ENCODE measurements around the gene TESK2. TPM values are rescaled to one million over a fixed set of nuclear protein-coding genes. Genes with fewer than 3 reads are reported as not detected.
"Not testable (repeated sequence)": the region's sequence is repeated elsewhere in the genome, so short reads cannot be mapped to it uniquely, and the experiment has no call there.

TESK2 gene
- total RNA-seq, 4 donors from 2014 or later: 1.4 to 4.3 (median 3.7) TPM

DNA sequence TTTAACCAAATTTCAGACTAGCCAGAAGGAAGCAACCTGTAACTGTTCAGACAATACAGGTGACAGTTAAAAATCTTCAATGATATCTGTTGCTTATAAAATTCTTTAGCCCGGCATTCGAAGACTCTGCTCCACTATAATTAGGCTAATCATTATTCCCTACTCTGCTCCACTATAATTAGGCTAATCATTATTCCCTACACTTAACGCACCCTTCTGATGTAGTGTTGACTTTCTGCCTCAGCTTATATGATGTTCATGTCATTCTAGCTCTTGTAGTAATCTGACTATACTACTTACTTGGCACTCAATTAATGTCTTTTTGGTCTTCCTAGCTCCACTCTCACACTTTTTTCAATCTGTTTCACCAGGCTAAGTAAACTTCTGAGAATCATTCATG is 13.3 kb downstream of the TESK2 start:
- no peak for ATAC-seq (ENCODE audit: low FRiP score)
- DNase-seq (ENCODE audit: low spot score): no peak
- TF ChIP-seq, protein P1, sequence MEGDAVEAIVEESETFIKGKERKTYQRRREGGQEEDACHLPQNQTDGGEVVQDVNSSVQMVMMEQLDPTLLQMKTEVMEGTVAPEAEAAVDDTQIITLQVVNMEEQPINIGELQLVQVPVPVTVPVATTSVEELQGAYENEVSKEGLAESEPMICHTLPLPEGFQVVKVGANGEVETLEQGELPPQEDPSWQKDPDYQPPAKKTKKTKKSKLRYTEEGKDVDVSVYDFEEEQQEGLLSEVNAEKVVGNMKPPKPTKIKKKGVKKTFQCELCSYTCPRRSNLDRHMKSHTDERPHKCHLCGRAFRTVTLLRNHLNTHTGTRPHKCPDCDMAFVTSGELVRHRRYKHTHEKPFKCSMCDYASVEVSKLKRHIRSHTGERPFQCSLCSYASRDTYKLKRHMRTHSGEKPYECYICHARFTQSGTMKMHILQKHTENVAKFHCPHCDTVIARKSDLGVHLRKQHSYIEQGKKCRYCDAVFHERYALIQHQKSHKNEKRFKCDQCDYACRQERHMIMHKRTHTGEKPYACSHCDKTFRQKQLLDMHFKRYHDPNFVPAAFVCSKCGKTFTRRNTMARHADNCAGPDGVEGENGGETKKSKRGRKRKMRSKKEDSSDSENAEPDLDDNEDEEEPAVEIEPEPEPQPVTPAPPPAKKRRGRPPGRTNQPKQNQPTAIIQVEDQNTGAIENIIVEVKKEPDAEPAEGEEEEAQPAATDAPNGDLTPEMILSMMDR (IDR thresholded peaks at IDR 0.05): no peak

DNA sequence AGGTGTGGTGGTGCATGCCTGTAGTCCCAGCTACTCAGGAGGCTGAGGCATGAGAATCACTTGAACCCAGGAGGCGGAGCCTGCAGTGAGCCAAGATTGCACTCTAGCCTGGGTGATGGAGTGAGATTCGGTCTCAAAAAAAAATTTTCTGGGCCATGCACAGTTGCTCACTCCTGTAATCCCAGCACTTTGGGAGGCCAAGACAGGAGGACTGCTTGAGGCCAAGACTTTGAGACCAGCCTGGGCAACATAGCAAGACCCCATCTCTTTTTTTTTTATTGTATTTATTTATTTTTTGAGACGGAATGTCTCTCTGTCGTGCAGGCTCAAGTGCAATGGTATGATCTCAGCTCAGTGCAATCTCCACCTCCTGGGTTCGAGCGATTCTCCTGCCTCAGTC is 16.8 kb downstream of the TESK2 start:
- not testable (repeated sequence) for DNase-seq (ENCODE audit: low spot score); ATAC-seq (ENCODE audit: low FRiP score)

DNA sequence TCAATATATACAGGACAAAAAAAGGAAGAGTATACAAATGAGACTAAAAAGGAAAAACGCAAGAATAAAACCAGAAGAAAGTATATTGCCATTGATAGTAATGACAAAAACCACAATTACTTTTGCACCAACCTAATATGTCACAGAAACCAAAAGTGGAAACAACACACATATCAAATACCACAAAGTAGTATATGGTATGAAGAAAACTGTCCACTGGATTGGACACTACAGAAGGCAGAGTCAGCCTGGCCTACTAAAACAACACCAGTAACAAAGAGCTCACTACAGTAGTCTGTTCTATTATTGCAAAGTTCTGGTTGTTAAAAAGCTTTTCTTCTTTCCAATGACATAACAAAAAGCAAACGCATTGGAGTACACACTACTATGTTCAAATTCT is 17.7 kb downstream of the TESK2 start:
- ATAC-seq (ENCODE audit: low FRiP score) (no peak), DNase-seq (ENCODE audit: low spot score) (no peak)
- TF ChIP-seq, protein P1 (IDR thresholded peaks at IDR 0.05): no peak

DNA sequence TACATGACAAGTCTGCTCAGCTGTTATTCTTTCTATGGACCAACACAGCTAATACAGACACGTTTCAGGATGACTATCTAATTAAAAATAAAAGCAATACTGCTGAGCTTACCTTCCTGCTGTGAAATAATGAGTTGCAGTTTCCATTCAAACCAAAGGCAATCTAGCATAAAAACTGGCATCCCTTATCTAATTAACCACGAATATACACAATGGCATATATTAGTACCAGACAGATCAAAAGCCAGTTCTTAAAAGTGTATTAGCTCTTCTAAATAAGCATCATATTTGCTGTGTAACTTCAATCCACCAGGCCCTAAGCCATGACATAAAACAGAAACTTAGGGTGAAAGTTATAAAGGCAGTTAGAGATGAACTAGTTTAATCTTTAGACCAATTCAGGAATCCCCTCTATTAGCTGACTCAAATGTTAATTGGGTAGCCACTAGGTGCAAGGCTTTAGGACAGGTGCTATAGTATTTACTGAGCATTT is 20.6 kb downstream of the TESK2 start:
- no peak for DNase-seq (ENCODE audit: low spot score)
- TF ChIP-seq, protein P1 (IDR thresholded peaks at IDR 0.05): no peak
- ATAC-seq (ENCODE audit: low FRiP score): no peak

DNA sequence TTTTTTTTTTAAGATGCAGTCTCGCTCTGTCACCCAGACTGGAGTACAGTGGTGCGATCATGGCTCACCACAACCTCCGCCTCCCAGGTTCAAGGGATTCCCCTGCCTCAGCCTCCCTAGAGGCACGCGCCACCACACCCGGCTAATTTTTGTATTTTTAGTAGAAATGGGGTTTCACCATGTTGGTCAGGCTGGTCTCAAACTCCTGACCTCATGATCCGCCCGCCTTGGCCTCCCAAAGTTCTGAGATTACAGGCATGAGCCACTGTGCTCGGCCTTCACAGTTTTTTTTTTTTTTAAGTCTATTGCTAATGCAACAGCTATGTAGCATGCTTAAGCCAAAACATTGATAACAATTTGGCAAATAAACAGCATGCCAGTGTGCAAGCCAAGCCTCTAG is 23.6 kb downstream of the TESK2 start:
- ATAC-seq (ENCODE audit: low FRiP score); DNase-seq (ENCODE audit: low spot score): not testable (repeated sequence)

DNA sequence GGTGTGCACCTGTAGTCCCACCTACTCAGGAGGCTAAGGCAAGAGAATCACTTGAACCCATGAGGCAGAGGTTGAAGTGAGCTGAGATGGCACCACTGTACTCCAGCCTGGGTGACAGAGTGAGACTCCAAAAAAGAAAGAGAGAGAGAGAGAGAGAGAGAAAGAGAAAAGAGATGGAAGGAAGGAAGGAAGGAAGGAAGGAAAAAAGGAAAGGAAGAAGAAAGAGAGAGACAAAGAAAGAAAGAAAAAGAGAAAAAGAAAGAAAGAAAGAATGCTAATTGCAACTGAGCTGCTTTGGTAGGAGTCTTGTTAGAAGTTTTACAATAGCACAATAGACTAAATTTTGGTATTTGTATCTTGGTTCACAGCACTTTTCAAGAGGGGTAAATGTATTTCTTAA is 25.7 kb downstream of the TESK2 start:
- ATAC-seq (ENCODE audit: low FRiP score) (no peak), DNase-seq (ENCODE audit: low spot score) (no peak)
- TF ChIP-seq, protein P1 (IDR thresholded peaks at IDR 0.05): no peak

DNA sequence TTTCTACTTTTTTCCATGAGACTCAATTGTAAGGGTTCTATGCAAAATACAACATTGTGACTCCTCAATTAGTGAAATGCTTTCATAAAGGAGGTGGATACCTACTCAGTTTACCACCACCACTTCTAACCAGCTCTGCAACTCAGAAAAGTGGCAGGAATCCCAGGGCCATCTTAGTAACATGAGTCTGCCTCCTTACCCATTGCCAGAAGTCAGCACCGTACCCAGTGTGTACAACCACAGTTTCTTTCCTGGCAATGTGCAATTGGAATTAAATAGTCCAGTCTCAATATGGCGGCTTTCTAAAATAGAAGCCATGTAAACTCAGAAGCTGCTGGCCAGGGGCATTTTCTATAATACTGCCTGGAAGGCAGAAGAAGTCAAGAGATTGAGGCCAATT is 32.1 kb downstream of the TESK2 start:
- no peak for ATAC-seq (ENCODE audit: low FRiP score)
- TF ChIP-seq, protein P1 (IDR thresholded peaks at IDR 0.05): no peak
- no peak for DNase-seq (ENCODE audit: low spot score)

DNA sequence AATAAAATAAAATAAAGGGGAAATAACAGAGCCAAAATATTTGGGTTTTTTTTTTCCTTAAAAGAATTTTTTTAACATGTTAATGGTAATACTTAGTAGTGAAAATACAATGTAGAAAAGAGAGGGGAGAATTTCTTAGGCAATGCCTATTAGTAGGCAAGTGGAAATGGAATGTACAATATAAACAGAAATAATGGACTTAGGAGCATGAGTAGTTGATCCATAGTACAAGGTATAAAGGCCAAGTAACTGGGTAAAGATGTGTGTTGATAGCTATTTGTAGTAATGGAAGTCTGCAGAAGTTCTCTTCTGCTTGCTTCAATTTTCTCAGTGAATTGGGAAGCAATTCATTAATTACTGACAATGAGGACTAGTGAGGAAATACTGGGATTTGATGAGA is 34.4 kb downstream of the TESK2 start:
- DNase-seq (ENCODE audit: low spot score): no peak
- TF ChIP-seq, protein P1 (IDR thresholded peaks at IDR 0.05): no peak
- no peak for ATAC-seq (ENCODE audit: low FRiP score)
